ENCODE results near the gene DHRS2.

DHRS2 gene

DNA sequence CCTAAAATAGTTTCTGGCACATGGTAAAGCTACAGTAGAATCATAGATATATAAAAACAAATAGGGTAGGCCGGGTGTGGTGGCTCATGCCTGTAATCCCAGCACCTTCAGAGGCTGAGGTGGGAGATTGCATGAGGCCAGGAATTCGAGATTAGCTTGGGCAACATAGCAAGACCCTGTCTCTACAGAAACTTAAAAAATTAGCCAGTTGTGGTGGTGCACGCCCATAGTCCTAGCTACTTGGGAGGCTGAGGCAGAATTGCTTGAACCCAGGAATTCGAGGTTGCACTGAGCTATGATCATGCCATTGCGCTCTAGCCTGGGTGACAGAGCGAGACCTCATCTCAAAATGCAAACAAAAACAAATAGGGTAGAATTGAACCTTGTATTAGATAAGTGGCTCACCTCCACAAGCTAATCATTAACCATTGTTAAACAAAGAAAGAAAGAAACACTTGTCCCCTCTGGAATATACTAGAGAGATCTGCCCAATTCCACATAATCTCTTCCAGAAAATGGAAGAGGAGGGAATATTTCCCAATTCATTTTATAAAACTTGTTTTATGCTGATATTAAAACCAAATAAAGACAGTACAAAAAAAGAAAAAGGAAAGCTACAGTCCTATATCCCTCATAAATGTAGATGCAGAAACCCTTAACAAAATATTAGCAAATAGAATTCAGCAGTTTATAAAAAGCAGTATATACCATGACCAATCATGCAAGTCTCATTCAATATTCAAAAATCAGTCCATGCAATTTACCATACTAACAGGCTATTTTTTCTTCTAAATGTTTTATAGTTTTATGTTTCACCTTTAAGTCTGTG is 22.7 kb upstream of the DHRS2 start:
- no peak for FAIRE-seq

DNA sequence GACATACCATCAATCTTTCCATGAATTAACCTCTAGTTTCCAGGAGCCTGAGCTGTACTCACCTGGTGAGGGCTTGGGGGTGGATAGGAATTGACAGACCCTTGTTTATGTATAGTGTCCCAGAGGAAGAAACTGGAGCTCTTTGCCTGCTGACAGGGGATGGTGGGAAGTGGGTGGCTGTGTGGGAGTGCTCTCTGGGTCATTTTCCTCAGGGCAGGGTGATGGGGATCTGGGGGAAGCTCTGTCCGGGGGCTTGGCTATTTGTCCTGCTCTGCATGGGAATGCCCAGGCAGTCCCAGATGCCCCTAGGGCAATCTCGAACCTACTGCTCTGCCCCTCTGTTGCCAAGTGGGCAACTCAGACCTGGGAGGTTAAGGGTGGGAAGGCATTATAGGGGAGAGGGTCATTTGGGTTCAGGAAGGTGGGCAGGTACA is 21.8 kb upstream of the DHRS2 start:
- FAIRE-seq = no peak

- no peak for FAIRE-seq
These were observed 20.3 kb upstream of the DHRS2 start for GRCh38 chr14:23615856-23616255.

DNA sequence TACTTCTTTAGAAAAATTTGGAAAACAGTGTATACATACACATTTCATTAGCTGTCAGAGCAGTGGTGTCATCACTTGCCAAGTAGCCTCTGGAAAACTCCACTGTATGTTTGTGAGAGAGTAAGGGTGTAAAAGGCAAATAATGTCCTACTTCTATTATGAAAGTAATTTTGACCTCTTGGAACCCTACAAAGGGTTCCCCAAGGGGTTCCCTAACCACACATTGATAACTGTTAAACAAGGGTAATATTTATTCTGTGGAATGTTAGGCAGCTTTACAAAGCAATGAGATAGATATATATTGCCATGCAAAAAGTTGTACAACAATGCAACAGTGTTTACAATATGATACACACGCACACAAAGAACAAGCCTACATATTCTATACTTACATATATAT is 18.6 kb upstream of the DHRS2 start:
- FAIRE-seq = no peak

DNA sequence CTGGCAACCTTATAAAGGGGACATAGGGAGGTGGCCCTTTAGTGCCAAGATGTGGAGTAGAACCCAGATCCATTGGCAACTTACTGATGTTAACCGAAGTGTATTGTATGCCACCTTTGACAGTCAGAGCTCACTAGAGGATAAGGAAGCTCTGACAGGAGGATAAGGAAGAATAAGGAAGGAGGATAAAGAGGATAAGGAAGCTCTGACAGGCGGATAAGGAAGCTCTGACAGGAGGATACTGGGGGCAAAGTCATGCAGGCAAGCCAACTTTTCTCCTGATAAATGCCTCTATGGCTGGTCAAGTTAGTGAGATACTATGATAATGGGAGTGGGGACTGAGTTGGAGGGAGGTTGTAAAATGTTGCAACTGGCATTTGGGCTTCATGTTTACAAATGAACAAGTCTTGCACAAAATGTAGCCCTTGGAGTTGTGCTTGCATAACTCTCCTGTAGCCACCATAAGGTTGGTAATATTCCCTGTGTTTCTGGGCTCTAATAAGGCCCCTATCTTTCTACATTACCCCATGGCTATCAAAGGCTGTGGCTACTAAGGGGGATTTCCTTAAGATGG is 17.7 kb upstream of the DHRS2 start:
- no peak for FAIRE-seq

DNA sequence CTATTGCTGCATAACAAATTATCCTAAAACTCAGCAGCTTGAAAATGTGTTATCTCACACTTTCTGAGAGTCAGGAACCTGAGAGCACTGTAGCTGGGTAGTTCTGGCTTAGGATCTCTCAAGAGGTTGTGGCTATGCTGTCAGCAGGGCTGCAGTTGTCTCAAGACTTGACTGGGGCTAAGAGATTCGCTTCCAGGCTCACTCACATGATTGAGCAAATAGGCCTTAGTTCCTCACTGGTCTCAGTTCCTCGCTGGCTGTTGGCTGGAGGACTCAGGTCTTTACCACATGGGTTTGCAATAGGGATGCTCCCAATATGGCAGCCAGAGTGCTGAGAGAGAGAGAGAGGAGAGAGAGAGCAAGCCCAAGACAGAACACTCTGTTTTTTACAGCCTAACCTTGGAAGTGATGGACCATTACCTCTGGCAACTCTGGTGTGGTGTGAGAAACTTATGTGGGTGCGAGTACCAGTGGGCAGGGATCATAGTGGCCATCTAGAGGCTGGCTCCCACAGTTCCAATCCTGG is 15.9 kb upstream of the DHRS2 start:
- FAIRE-seq = no peak

DNA sequence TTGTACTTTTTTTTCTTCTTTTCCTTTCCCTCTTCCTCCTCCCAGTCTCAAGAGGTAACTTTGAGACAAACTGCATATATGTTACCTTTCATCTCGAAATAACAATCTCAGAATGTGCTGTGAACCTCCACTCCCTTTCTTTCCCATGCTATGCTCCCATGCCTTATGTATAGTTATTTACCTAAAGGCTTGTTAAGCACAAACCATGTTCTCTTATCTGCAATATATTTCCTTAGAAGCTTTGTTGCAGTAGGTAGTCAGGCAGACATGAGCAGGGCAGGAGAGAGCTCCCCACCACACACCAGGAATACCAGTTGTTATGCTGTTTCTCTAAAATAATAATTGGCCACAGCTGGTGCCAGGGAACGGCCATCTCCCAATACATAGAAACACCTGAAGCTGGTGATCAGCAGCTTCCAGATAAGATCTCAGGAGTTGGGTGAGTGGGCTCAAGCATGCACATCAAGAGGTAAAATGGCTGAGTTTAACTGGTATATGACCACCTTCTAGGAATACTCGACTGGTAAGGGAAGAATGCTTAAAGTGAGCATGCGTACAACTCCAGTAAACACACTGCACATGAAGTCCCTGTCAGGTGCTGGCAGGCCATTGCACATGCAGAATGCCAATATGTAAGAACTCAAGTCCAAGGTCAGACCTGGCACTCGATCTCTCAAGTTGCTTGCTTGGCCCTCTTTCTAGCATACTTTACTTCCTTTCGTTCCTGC is 14.8 kb upstream of the DHRS2 start:
- no peak for FAIRE-seq

DNA sequence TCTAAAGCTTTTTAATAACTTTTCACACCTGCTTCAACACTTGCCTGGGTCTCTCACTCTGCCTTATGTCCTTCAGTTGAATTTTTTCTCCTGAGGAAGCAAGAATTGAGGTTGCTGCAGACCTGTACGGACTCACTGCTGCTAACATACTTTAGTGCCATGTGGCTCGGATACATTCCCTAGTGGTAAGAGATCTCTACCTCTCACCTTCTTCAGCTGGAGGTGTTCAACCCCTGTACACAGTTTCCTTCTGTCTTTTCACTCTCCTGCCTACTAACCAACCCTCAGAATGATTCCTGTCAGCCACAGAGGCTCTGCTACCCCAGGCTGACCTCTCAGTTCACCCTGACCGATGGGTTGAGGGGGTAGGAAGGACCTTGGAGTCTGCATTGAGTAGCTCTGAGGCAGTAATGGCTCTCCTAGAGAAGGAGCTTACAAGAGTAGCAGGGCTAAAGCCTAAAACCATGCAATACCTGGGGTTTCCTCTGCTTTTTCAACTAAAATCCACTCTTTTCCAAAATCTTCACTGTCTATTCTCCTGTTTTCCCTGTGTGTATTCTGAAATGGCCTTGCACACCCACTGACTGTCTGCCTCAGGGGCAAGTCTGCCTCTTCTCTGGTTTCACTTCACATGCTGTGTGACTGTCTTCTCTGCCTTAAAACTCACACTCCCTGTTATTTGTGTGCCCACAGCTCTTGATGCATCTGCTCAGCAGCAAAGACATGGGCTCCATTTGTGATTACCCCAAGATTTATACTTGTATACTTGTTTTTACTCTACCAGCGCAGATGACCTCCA is 14.0 kb upstream of the DHRS2 start:
- FAIRE-seq = no peak

DNA sequence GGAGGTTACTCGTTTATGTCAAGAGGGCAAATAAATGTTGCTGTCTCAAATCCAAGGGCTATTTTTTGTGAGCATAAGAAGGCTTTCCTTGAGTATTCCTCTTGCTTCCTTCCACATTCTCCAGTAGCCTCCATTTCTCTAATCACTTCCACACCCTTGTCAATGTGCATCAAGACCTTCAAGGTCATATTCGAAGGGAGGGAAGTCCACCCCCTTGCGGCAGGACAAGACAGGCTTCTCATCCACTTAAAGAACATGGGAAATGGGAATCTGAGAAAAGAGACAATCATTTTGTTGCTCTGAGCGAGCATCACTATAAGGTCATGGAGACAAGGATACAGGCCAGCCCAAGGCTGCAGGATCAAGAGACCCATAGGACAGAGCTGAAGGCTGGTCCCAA is 13.2 kb upstream of the DHRS2 start:
- no peak for FAIRE-seq

DNA sequence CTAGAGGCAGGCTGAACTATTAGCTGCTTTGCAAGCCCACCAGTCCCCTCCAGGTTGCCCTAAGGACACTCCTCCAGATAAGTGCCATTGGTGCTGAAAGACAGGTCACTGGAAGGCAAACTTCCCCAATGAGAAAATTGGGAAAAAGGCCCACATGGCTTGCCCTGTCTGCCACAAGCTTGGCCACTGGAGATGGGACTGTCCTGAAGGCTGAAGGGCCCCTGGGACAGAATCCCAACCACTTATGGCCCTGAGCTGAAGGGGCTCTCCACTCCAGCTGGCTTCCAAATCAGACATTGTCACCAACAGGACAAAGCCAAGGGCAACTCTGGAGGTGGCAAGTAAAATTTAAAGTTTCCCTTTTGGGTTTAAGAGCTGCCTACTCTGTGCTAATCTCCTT is 12.2 kb upstream of the DHRS2 start:
- no peak for FAIRE-seq

DNA sequence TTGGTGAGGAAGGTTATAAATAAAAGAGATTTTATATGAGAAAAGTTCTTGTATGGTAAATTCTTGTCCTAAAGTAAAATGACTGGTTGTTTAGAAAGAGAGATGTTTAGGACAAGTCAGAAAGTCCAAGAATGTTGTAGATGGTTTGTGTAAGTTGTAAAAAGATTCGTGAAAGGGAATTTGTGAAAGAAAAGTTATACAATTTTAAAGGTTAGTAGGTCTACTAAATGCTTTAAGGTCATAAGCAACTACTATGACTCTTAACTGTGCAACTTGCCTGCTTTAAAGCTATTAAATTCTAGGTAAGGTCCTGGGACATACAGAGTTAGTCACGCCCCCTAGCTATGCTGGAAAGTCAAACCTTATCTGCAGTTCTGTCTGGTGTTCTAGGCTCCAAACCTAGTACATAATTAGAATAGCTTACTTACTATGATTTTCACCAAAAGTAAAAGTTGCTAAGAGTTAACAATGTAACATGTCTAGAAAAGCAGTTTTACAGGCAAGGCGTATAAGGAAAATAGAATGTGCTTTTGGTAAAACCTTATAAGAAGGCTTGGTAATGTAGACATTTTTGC is 11.2 kb upstream of the DHRS2 start:
- no peak for FAIRE-seq

DNA sequence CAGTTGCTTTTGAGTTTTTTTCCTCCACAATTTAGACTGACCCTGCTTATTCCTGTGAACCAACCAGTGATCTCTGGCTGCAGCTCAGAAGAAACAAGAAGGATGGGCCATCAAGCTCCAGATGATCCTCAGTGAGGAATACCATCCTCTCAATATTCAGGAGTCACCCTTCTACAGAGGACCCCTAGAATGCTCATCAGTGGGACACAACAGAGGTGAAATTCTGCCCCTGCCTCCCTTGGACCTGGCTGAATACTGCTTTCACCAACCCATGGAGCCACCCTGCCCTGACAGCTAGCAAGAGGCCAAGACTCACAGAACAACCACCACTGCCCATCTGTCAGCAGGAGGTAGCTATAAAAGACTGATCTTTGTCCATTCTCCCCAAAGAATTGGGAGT is 9.2 kb upstream of the DHRS2 start:
- FAIRE-seq = no peak

GRCh38 chr14:23627961-23628360 is 8.2 kb upstream of the DHRS2 start:
- no peak for FAIRE-seq

- FAIRE-seq = no peak
These were observed 7.0 kb upstream of the DHRS2 start for GRCh38 chr14:23629204-23629603.

- no peak for FAIRE-seq
These were observed 6.2 kb upstream of the DHRS2 start for GRCh38 chr14:23629832-23630396.

DNA sequence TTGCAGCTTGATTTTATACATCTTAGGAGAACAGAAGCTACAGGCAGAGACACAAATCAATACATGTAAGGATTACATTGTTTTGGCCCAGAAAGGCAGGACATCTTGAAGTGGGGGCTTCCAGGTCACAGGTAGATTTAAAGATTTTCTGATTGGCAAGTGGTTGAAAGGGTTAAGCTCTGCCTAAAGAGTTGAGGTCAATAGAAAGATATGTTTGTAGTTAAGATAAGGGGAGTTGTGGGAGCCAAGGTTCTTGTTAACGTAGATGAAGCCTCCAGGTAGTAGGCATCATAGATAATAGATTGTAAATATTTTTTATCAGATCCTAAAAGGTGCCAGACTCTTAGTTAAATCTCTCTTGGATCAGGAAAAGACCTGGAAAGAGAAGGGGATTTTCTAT is 5.5 kb upstream of the DHRS2 start:
- no peak for FAIRE-seq

DNA sequence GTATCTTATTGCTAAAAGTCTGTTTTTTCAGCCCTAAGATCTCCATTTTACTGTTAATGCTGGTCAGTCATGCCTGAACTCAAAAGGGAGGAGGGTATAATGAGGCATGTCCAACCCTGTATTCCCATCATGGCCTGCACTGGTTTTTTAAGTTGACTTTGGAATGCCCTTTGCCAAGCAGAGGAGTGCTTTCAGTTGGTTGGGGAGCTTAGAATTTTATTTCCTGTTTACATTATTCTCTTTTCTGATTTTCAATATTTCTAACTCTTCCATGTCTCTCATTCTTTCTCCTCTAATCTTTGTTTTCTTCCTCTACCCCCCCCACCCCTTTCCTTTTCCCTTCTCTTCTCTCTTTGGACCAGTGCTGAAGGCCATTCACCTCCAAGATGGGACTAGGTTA is 4.9 kb upstream of the DHRS2 start:
- no peak for FAIRE-seq

DNA sequence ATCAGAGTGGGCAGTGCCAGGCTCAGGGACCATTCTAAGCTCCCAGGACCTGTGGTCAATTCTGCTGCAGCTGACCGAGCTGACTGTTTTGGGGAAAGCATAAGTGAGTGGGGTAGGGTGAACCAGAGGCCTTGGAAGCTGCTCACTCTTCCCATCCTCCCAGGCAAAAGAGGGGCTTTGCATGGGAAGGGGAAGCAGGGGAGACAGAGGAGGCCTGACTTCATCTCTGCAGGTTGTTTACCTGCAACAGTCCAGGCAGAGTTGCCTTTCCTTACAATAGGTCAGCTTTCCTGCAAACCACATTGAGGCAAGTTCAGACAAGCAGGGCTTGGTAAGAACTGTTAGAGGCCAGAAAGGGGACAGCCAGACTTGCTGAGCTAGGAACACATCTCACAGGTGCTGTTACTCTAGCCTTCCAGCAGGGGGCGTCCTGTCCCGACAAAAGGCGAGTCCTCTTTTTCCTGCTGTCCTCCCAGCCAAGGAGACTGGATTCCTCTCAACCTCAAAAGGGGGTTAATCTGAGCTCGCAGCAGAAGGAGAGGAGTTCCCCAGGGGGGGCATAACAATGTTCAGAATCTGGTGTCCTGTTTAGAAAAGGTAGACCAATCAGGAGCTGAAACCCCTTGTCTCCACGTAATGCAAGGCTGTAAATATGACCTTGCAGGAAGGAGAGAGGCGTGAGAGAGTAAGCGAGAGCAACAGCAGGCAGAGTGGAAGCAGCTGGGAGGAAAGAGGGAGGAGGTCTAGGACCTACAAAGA is 4.3 kb upstream of the DHRS2 start:
- no peak for FAIRE-seq

- no peak for FAIRE-seq
These were observed 3.6 kb upstream of the DHRS2 start for GRCh38 chr14:23632461-23633159.

DNA sequence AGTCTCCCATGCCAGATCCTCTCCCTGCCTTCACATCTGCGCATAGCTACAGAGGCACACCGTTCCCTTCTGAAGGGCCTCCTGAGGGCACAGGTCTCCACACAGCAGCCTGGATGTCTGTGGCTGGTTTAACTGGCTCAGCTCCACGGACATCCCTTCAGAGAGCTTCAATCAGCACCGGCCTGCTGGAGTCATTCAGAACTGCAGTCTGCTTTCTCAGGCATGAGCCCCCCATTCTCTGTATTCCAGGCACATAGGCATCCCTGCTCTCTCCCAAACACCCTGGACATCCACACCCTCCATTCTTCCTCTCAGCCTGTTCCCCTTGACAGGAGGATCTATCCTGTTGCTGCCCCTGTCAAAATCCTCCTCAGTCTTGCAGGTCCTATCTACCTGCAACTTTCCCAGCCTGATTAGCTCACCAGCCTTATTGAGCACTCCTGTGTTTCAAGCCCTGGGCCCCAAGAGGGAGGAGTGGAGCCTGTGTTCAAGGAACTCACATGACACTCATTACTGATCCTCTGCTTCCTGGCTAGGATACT is 2.9 kb upstream of the DHRS2 start:
- no peak for FAIRE-seq

Data from endometrium (tissue), 2 donors.